Measurements from ENCODE around the gene GRAP2. TPM values are rescaled to one million over a fixed set of nuclear protein-coding genes. Genes with fewer than 3 reads are reported as not detected.
"Not testable (repeated sequence)": the region's sequence is repeated elsewhere in the genome, so short reads cannot be mapped to it uniquely, and the experiment has no call there.

GRAP2 gene
- total RNA-seq, 1 experiment from 2014 or later: not detected

DNA sequence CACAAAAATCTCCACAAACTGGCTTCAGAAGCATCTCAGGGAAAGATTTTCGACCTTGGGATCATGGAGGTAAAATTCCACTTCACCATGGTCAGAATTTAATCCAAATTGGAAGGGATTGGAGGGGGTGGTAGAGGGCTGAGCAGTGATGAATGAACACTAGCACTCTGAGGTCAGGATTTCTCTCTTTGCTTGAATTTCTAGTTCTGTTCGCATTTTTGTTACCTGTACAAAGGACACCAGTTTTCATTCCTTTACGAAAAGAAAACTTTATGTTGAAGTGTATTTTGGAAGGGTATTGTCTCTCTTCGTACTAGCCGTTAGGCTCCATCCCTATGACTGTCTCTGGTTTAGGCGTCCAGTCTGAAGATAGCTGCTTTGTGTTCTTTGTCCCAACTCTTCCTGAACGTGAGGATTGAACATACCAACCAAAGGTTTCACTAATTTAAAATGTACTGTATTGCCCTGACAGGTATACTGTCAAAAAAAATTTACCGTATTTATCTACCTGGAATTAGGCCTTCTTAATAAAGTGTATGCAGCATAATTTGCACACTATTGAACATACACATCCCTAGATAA is 772 bp downstream of the GRAP2 start:
- no TSS peak for BruUV-seq (replicated peaks)
- CTCF ChIA-PET: no interaction called here
- Histone ChIP-seq H2AFZ (ENCODE audit: low read length) (no peak overlapping the region), H3F3A (ENCODE audit: low read length, unreplicated experiment) (no peaks in the 10 kb centered on the region), H3K79me2 (ENCODE audit: low read length) (no peaks in the 10 kb centered on the region), H3K27me3 (ENCODE audit: low read length) (peaks cover 74% of the 10 kb centered on the region), H3K36me3 (ENCODE audit: low read depth, low read length) (no peaks in the 10 kb centered on the region), H4K20me1 (ENCODE audit: low read length) (no peaks in the 10 kb centered on the region), H3K4me2 (ENCODE audit: low read length) (no peak overlapping the region), H3K9ac (ENCODE audit: low read length) (no peak overlapping the region), H3K4me3 (ENCODE audit: low read length) (no peak overlapping the region), H3K9me2 (replicated peaks; ENCODE audit: low read length) (no peaks in the 10 kb centered on the region), H3K9me3 (ENCODE audit: low read length) (no peaks in the 10 kb centered on the region), H3K4me1 (ENCODE audit: insufficient read depth, low read length) (no peaks in the 10 kb centered on the region), H3K27ac (ENCODE audit: low read length) (no peak overlapping the region)
- TF ChIP-seq EZH2 (IDR thresholded peaks at IDR 0.05; ENCODE audit: low read length, unreplicated experiment): no peak
- TF ChIP-seq, protein P1, sequence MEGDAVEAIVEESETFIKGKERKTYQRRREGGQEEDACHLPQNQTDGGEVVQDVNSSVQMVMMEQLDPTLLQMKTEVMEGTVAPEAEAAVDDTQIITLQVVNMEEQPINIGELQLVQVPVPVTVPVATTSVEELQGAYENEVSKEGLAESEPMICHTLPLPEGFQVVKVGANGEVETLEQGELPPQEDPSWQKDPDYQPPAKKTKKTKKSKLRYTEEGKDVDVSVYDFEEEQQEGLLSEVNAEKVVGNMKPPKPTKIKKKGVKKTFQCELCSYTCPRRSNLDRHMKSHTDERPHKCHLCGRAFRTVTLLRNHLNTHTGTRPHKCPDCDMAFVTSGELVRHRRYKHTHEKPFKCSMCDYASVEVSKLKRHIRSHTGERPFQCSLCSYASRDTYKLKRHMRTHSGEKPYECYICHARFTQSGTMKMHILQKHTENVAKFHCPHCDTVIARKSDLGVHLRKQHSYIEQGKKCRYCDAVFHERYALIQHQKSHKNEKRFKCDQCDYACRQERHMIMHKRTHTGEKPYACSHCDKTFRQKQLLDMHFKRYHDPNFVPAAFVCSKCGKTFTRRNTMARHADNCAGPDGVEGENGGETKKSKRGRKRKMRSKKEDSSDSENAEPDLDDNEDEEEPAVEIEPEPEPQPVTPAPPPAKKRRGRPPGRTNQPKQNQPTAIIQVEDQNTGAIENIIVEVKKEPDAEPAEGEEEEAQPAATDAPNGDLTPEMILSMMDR (conservative IDR thresholded peaks at IDR 0.05; ENCODE audit: low read depth, low read length): no peak
- TF ChIP-seq EZH2phosphoT487 (IDR thresholded peaks at IDR 0.05; ENCODE audit: borderline replicate concordance, low read length): no peak
- DNase-seq (no peak), ATAC-seq (no peak)
- POLR2A ChIA-PET (ENCODE audit: unreplicated experiment): no interaction called here
- intact Hi-C loops (cut with micrococcal nuclease): no loop called here

DNA sequence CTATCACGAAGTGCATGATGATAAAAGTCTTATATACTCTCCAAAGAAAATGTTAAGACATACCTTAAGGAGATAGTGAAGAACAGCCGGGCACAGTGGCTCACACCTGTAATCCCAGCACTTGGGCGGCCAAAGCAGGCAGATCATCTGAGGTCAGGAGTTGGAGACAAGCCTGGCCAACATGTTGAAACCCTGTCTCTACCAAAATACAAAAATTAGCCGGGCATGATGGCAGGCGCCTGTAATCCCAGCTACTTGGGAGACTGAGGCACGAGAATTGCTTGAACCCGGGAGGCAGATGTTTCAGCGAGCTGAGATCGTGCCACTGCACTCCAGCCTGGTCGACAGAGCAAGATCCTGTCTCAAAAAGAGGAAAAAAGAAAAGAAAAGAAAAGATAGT is 3.1 kb downstream of the GRAP2 start:
- BruUV-seq (replicated peaks); CTCF ChIA-PET; POLR2A ChIA-PET (ENCODE audit: unreplicated experiment); H3K79me2 ChIP-seq (ENCODE audit: low read length); ATAC-seq; H4K20me1 ChIP-seq (ENCODE audit: low read length); H3F3A ChIP-seq (ENCODE audit: low read length, unreplicated experiment); H3K9me2 ChIP-seq (replicated peaks; ENCODE audit: low read length); H3K4me2 ChIP-seq (ENCODE audit: low read length); H2AFZ ChIP-seq (ENCODE audit: low read length); DNase-seq; H3K4me3 ChIP-seq (ENCODE audit: low read length); H3K4me1 ChIP-seq (ENCODE audit: insufficient read depth, low read length); H3K9me3 ChIP-seq (ENCODE audit: low read length); H3K36me3 ChIP-seq (ENCODE audit: low read depth, low read length); H3K27ac ChIP-seq (ENCODE audit: low read length); H3K9ac ChIP-seq (ENCODE audit: low read length); intact Hi-C loops (cut with micrococcal nuclease): not testable (repeated sequence)
- peaks cover 73% of the 10 kb centered on the region for H3K27me3 ChIP-seq (ENCODE audit: low read length)

DNA sequence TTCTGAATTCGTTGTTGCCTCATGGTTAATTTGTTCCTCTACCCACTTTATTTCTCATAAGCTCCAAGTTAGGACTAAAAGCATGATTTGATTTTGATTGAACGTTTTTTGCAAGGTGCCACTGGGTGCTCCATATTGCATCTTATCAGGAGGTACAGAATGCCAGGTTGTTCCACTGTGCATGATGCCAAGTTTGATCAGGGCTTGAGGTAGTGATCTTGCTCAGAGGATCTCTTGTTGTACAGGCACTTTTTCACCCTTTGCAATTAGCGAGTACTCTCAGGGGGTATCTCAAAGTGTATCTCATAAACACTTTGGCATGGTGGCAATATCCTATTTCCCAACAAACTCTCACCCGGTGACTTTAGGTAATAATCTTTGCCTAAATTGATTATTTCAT is 4.0 kb downstream of the GRAP2 start:
- DNase-seq (no peak), ATAC-seq (no peak)
- Histone ChIP-seq H3K9me2 (replicated peaks; ENCODE audit: low read length) (no peaks in the 10 kb centered on the region), H3K79me2 (ENCODE audit: low read length) (no peaks in the 10 kb centered on the region), H3K27me3 (ENCODE audit: low read length) (peaks cover 67% of the 10 kb centered on the region), H3K4me1 (ENCODE audit: insufficient read depth, low read length) (no peaks in the 10 kb centered on the region), H4K20me1 (ENCODE audit: low read length) (no peaks in the 10 kb centered on the region), H3K36me3 (ENCODE audit: low read depth, low read length) (no peaks in the 10 kb centered on the region), H3K4me3 (ENCODE audit: low read length) (no peak overlapping the region), H3K27ac (ENCODE audit: low read length) (no peak overlapping the region), H2AFZ (ENCODE audit: low read length) (no peak overlapping the region), H3K9ac (ENCODE audit: low read length) (no peak overlapping the region), H3K4me2 (ENCODE audit: low read length) (no peak overlapping the region), H3F3A (ENCODE audit: low read length, unreplicated experiment) (no peaks in the 10 kb centered on the region), H3K9me3 (ENCODE audit: low read length) (no peaks in the 10 kb centered on the region)
- TF ChIP-seq, protein P1 (conservative IDR thresholded peaks at IDR 0.05; ENCODE audit: low read depth, low read length): no peak
- TF ChIP-seq EZH2 (IDR thresholded peaks at IDR 0.05; ENCODE audit: low read length, unreplicated experiment) (no peak), EZH2phosphoT487 (IDR thresholded peaks at IDR 0.05; ENCODE audit: borderline replicate concordance, low read length) (no peak)
- intact Hi-C loops (cut with micrococcal nuclease): no loop called here
- POLR2A ChIA-PET (ENCODE audit: unreplicated experiment): no interaction called here
- BruUV-seq (replicated peaks): no TSS peak
- CTCF ChIA-PET: no interaction called here

All from PC-3 (cell line).